Mucosa of rectum (tissue), 2 donors: ENCODE results near the gene WDR20.

Source experiments
- H3K27ac ChIP-seq, 2 donors: one replicate each; pipeline ENCODE4 v1.7.0; 2013; ENCODE audit warnings: inconsistent platforms in 2 of 2, low read depth in 2 of 2, low read length in 2 of 2
- H3K27me3 ChIP-seq, 2 donors: one replicate each; pipeline ENCODE4 v1.7.0; 2013; ENCODE audit warnings: low read length in 2 of 2; ENCODE audit not compliant: control insufficient read depth in 2 of 2, insufficient read depth in 2 of 2
- H3K36me3 ChIP-seq, 2 donors: one replicate each; pipeline ENCODE4 v1.7.0; 2013; ENCODE audit warnings: low read length in 2 of 2; ENCODE audit not compliant: control insufficient read depth in 2 of 2, insufficient read depth in 2 of 2
- H3K4me1 ChIP-seq, 2 donors: one replicate each; pipeline ENCODE4 v1.7.0; 2013; ENCODE audit warnings: low read length in 2 of 2, mild to moderate bottlenecking in 1 of 2; ENCODE audit not compliant: control insufficient read depth in 2 of 2, insufficient read depth in 2 of 2
- H3K4me3 ChIP-seq, 2 donors: one replicate each; pipeline ENCODE4 v1.7.0; 2013; ENCODE audit warnings: low read length in 2 of 2
- H3K9ac ChIP-seq, 2 donors: one replicate each; pipeline ENCODE4 v1.7.0; 2013; ENCODE audit warnings: low read length in 2 of 2, low read depth in 1 of 2, mild to moderate bottlenecking in 1 of 2
- H3K9me3 ChIP-seq, 2 donors: one replicate each; pipeline ENCODE4 v1.7.0; 2013; ENCODE audit warnings: low read length in 2 of 2; ENCODE audit not compliant: control insufficient read depth in 2 of 2
- donor health status: healthy.
- donor health status: Normal muscosa, but diverticular disease.

The WDR20 gene

DNA sequence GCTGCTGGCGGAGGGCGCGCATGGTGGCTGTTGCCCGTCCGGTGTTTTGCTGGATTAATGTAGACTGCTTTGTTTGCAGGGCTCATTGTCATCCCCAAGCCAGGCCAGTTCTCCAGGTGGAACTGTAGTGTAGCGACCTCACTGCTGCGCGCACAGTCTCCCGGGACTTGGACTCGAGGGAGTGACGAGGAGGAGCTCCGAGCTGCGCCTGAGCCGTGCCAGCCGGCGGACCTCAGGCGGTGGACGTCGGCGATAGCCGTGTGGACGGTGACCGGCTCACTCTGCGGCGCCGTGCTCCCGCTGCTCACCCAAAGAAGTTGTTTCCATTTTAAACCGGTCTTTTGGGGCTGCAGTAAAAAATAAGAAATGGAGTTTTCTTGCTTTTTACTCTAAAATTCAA is 83.1 kb downstream of the WDR20 start:
- Histone ChIP-seq H3K36me3 (peaks cover 10 to 13% of the 10 kb centered on the region in 2 donors), H3K4me1 (no peaks in the 10 kb centered on the region), H3K27ac (no peak overlapping the region), H3K27me3 (no peaks in the 10 kb centered on the region), H3K9me3 (no peaks in the 10 kb centered on the region), H3K9ac (no peak overlapping the region), H3K4me3 (no peak overlapping the region)

DNA sequence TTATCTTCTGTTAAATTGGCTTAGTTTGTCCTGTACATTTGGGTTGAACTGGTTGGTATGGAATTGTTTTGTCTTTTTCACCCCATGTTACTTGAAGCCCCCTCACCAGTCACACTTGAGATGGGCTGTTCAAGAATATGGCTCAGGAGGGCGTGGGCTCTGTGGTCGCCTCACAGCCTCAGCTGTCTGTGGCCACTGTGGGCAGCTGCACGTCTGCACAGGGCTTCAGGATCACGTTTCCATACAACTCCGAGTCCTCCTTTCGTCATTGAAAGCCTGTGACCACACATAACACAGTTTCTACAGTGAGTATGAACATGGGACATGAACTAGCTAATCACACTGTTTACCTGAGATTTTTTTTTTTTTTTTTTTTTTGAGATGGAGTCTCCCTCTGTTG is 84.0 kb downstream of the WDR20 start:
- no peak overlapping the region for H3K4me3 ChIP-seq
- H3K4me1 ChIP-seq = no peaks in the 10 kb centered on the region
- no peaks in the 10 kb centered on the region for H3K9me3 ChIP-seq
- H3K9ac ChIP-seq = no peak overlapping the region
- no peaks in the 10 kb centered on the region for H3K27me3 ChIP-seq
- H3K27ac ChIP-seq = no peak overlapping the region
- H3K36me3 ChIP-seq = peaks cover 8 to 13% of the 10 kb centered on the region in 2 donors

DNA sequence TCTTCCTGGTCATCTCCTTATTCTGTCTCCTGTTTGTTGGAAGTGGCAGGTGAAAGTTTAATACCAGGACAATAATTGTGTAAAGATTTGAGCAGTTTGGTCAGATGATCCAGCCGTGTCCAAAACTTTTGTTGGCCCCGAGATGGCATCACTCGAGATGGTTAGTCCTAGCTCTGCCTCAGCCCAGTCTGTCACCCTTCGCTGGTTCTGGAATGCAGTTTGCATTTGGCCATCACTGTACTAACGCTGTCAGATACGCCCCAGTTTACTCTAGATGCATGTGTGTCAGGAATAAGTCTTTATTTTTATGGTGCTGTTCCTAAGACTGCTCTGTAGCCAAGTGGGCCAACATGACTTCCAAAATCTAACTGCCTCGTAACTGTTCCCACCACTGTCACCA is 85.7 kb downstream of the WDR20 start:
- Histone ChIP-seq H3K27me3 (no peaks in the 10 kb centered on the region), H3K9me3 (no peaks in the 10 kb centered on the region), H3K4me1 (no peaks in the 10 kb centered on the region), H3K9ac (no peak overlapping the region), H3K27ac (no peak overlapping the region), H3K4me3 (no peak overlapping the region), H3K36me3 (peaks cover 4 to 10% of the 10 kb centered on the region in 2 donors)

DNA sequence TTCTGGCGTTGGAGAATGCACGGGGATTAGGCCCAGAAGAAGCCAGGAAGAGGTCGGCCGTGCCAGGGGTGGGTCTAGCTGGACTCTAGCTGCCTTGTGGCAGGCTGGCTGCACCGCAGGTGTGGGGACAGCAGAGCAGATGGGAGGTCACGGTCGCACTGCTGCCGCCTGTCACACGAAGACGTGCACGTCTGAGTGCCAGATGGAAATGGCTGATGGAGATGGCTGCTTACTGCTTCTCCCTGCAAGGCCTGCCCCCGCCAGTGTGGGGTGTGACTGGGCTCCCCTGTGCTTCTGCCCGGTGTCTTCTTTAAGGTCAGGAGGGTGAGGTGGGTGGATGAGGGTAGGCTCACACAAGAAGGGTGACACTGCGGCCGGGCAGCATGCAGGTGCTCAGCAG is 86.2 kb downstream of the WDR20 start:
- Histone ChIP-seq H3K36me3 (peaks cover 4 to 10% of the 10 kb centered on the region in 2 donors), H3K4me1 (no peaks in the 10 kb centered on the region), H3K9ac (no peak overlapping the region), H3K4me3 (no peak overlapping the region), H3K27ac (no peak overlapping the region), H3K27me3 (no peaks in the 10 kb centered on the region), H3K9me3 (no peaks in the 10 kb centered on the region)

DNA sequence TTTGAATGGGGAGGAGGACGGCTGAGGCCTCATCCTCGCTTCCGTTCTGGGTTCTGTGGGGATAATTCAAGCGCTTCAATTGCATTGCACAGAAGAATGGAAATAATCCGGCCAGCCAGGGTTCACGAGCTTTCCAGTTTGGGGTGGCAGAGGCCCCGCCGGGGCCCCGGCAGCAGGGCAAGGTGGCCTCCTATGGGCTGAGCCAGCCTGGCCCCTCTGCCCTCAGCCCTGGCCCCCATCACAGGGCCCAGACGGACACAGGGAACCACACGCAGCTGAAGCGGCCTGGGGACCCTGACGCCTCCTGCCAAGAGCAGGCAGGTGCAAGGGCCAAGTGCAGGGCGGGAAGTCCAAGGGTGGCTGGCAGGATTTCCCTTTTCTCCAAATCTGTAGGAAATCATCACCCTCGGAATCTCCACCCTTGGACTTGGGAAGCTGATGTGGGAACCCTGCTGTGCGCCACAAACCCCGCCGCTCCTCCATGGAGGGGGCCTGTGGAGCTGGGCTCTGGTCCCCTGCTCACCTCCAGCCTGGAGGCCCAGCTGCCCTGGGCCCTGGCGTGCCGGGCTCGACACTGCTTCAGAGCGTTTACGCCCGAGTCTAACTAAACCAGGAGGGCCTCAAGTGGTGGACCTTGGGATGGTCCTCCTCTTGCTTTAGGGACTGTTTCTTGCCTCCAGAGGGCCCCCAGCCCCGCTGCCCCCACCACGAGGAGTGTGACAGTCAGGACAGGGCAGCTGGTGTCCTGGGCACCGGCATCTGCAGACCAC is 86.8 kb downstream of the WDR20 start:
- Histone ChIP-seq H3K36me3 (peaks cover 4 to 10% of the 10 kb centered on the region in 2 donors), H3K27ac (no peak overlapping the region), H3K27me3 (no peaks in the 10 kb centered on the region), H3K4me3 (no peak overlapping the region), H3K4me1 (no peaks in the 10 kb centered on the region), H3K9ac (no peak overlapping the region), H3K9me3 (no peaks in the 10 kb centered on the region)

DNA sequence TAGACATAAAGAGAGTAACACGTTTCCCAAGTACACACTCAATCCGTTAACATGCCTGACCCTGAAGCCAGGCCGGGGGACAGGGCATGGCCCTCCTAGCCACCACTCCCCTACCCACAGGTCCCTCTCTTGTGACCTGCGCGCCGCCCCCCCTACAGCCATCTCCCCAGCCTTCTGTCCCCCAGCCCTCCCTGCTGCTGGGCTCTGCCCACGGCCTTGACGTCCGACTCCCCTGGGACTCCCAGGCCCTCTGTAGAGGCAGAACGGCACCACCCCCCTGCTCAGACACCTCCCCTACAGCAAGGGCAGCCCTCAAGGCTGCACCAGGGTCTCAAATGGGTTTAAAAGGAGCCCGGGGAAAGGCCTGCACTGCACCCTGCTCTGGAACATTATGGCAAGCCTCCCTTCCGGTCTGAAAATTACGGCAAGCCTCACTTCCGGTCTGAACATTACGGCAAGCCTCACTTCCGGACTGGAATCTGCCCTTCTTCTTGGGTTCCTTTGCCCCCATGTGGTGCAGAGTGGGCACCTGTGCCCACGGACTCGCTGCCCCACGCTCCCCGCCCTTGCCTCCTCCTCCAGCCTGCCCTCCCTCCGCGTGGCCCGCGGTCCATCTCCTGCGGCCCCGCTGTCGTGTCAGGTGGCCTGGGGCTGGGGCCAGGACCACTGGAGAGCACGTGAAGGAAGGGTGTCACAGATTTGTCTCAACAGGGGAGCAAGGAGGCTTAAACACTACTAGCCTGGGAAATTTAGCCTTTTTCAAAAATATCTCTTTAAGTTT is 87.7 kb downstream of the WDR20 start:
- Histone ChIP-seq H3K9ac (no peak overlapping the region), H3K4me3 (no peak overlapping the region), H3K9me3 (no peaks in the 10 kb centered on the region), H3K27me3 (no peaks in the 10 kb centered on the region), H3K4me1 (no peaks in the 10 kb centered on the region), H3K36me3 (peaks cover 4 to 8% of the 10 kb centered on the region in 2 donors), H3K27ac (no peak overlapping the region)

DNA sequence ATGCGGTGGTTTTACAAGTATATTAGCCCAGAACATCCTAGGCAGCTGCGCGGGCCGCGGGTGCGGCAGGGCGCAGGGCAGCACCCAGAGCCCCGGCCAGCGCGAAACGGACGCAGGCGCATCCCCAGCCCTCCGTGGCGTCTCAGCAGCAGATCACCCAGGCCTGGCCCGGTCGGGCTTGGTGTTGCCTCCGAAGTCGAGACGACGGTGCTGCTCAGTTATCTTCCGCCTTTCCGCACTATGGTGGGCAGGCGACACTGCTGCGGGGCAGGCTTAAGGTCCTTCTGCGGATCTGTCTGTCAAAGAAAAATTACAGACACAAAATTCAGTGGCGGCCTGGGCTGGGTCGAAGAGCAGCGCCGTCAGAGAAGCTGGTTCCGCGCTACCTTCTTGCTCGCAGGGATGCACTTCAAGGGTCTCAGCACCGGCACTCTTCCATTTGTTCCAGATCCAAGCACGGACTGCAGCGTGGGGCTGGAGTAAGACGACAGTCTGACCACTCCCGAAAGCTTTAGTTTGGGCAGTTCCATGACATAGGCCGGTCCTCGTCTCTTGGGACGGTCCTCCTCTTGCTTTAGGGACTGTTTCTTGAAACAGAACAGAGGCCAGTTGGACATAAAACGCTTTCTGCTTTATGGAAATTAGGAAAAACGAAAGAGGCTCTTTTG is 89.5 kb downstream of the WDR20 start:
- Histone ChIP-seq H3K4me3 (no peak overlapping the region), H3K9me3 (no peaks in the 10 kb centered on the region), H3K27me3 (no peaks in the 10 kb centered on the region), H3K4me1 (no peaks in the 10 kb centered on the region), H3K36me3 (peaks cover 0 to 2% of the 10 kb centered on the region in 2 donors), H3K27ac (no peak overlapping the region), H3K9ac (no peak overlapping the region)

DNA sequence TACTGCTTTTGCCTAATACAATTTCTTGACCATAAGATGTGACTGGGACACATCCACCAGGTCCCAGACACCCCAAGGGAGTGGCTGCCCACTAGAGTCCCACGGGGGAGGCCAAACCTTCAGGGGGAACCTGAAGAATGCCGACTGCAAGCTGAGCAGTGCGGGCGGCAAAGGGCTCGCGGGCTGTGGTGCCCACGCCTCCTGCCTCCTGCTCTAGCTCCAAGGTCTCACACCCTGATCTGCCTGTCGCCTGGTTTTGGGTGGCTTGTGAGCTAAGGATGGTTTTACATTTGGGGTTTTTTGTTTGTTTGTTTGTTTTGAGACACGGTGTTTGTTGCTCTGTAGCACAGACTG is 90.0 kb downstream of the WDR20 start:
- Histone ChIP-seq H3K9me3 (no peaks in the 10 kb centered on the region), H3K27ac (no peak overlapping the region), H3K36me3 (peaks cover 0 to 2% of the 10 kb centered on the region in 2 donors), H3K27me3 (no peaks in the 10 kb centered on the region), H3K4me3 (no peak overlapping the region), H3K4me1 (no peaks in the 10 kb centered on the region), H3K9ac (no peak overlapping the region)

DNA sequence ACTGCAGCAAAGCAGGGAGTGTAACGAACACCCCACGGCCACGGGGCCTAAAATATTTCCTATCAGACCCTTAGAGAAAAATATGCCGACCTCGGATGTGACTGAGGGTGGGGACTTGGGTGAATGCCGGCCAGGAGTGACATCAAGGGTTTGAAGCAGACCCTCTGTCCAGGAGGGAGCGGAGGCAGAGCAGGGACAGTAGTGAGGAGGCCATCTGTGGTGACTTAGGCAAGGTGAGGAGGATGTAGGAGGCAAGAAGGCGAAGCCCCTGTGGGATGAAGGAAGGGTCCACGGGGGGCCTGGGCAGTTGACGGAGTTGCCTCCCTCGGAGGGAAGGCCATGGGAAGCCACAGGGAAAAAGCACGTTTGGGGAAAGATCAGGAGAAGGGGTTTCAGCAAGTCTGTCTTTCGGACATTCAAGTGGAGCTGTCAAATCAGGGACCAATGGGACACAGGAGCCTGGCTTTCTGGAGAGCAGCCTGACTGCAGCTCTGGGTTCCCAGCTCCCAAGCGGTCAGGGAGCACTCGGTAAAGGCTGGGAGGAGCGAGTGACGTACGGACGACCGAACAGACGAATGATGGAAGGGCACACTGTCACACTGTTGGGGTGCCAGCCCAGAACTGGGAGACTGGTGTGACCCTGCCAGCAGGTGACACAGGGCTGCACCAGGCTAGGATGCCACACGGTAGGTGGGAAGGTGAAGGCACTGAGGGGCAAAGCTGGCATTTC is 90.9 kb downstream of the WDR20 start:
- Histone ChIP-seq H3K36me3 (peaks cover 0 to 2% of the 10 kb centered on the region in 2 donors), H3K4me3 (no peak overlapping the region), H3K4me1 (peaks cover 0 to 1% of the 10 kb centered on the region in 2 donors), H3K9me3 (no peaks in the 10 kb centered on the region), H3K9ac (no peak overlapping the region), H3K27me3 (no peaks in the 10 kb centered on the region), H3K27ac (no peak overlapping the region)
